Upper lobe of left lung (tissue), 4 donors: ENCODE results near the gene MEF2A.

Experiments used
- EP300 ChIP-seq, 4 donors: sonication (generic); formaldehyde crosslinking; IDR thresholded peaks; one replicate each; pipeline ENCODE4 v1.5.1; 2017; ENCODE audit warnings: antibody characterized with exemption in 4 of 4, control low read depth in 2 of 4
- POLR2A ChIP-seq, 4 donors: fragments of 450-650 bp; IDR thresholded peaks; one replicate each; pipeline ENCODE4 v1.5.1; 2016 to 2017; ENCODE audit warnings: antibody characterized with exemption in 4 of 4, mild to moderate bottlenecking in 2 of 4
- TF ChIP-seq, protein P1 (sequence below), 6 experiments: fragments of 450-650 bp in 4 of 6; fragments of 200-600 bp in 2 of 6; sonication (generic) in 2 of 6; IDR thresholded peaks; one replicate each; pipeline ENCODE4 v1.5.1; 2016 to 2019; ENCODE audit warnings: antibody characterized with exemption in 6 of 6

DNA sequence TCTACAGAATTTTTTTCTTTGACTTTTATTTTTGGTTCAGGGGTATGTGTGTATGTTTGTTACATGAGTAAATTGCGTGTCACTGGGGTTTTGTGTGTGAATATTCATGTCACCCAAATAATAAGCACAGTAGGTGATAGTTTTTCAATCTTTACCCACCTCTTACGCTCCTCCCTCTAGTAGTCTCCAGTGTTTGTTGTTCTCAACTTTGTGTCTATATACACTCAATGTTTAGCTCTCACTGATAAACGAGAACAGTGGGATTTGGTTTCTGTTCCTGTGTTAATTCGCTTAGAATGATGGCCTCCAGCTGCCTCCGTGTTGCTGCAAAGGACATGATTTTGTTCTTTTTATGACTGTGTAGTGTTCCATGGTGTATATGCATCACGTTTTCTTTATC, 54.4 kb downstream of the MEF2A start:
- TF ChIP-seq, protein P1, sequence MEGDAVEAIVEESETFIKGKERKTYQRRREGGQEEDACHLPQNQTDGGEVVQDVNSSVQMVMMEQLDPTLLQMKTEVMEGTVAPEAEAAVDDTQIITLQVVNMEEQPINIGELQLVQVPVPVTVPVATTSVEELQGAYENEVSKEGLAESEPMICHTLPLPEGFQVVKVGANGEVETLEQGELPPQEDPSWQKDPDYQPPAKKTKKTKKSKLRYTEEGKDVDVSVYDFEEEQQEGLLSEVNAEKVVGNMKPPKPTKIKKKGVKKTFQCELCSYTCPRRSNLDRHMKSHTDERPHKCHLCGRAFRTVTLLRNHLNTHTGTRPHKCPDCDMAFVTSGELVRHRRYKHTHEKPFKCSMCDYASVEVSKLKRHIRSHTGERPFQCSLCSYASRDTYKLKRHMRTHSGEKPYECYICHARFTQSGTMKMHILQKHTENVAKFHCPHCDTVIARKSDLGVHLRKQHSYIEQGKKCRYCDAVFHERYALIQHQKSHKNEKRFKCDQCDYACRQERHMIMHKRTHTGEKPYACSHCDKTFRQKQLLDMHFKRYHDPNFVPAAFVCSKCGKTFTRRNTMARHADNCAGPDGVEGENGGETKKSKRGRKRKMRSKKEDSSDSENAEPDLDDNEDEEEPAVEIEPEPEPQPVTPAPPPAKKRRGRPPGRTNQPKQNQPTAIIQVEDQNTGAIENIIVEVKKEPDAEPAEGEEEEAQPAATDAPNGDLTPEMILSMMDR (IDR thresholded peaks at IDR 0.05), result no peak
- TF ChIP-seq EP300 (IDR thresholded peaks at IDR 0.05) (no peak), POLR2A (IDR thresholded peaks at IDR 0.05) (no peak)
